ENCODE data around the gene SNAI1.
"Not testable (repeated sequence)": the region's sequence is repeated elsewhere in the genome, so short reads cannot be mapped to it uniquely, and the experiment has no call there.

SNAI1 gene

DNA sequence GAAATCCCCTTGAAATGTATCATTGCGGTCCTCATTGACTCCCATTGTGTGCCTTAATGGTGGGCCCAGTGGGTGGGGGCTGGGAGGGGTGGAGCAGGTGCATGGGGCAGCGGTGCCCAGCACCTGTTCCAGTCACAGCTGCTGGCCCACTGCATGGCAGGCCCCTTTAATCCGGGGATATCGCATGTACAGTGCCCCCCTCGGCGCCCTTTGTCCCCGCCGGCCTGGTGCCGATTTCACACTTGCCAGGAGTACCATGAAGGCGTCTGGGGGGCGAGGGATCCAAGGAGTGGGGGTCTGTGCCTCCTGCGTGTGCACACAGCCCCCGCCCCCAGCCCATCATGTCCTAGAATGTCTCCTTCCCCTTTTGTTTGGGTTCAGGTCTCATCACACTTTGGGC is 2.8 kb downstream of the SNAI1 start:
- no peak for DNase-seq (ENCODE audit: low read depth in 1 of 2, low spot score in 1 of 2)

DNA sequence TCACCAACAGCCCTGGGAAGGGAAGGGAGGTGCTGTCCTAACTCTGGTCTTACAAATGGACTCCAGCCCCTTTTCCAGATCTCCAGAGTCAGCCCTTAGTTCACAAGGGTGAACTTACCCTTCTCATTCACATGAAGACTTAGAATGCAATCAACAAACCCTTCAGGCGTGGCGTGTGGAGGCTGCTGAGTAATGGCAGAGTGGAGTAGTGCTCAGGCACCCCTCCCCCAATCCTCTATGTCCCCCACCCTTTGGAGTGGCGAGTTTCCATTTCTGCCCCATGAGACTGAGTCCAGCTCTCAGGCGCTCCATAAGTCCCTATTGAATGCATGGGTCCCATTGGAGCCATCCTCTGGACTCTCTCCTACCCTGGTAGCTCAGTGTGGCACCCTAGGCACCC is 3.3 kb downstream of the SNAI1 start:
- no peak for DNase-seq (ENCODE audit: low read depth in 1 of 2, low spot score in 1 of 2)

DNA sequence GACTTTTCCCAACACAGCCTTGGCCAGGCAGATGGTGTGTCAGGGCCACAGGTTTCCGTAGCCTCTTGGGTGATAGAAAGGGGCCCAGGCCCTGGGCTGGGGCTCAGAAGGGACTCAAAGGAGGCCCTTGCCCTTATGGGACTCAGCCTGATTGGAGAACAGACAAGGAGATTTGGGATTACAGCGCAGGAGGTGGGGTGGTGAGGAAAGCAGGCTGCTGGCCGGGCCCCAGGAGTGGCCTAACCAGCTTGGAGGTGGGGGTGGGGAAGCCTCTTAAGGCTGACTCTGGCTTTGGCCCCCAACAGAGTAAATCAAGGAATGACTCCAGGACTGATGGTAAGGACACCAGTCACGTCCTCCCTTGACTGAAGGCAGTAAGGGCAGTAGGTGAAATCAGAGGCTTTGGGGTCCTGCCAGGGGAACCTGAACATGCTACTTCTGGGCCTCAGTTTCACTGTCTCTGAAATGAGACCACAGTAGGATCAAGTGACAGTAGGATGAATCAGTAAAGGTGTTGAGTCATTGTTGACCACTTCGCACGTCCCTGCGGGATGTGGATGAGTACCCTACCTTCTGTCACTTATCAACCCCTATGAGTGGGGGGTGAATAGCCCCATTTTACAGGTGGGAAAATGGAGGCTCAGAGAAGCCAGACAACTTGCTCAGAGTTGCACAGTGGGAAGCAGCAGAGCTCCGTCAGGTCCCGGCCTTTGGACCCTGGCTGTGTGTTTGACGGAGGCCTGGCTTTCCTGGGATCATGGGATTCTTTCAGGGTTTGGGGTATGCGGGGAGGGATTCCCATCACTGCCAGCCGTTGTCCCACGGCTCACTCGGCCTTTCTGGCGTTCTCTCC is 4.5 kb downstream of the SNAI1 start:
- DNase-seq (ENCODE audit: low read depth in 1 of 2, low spot score in 1 of 2), result no peak

DNA sequence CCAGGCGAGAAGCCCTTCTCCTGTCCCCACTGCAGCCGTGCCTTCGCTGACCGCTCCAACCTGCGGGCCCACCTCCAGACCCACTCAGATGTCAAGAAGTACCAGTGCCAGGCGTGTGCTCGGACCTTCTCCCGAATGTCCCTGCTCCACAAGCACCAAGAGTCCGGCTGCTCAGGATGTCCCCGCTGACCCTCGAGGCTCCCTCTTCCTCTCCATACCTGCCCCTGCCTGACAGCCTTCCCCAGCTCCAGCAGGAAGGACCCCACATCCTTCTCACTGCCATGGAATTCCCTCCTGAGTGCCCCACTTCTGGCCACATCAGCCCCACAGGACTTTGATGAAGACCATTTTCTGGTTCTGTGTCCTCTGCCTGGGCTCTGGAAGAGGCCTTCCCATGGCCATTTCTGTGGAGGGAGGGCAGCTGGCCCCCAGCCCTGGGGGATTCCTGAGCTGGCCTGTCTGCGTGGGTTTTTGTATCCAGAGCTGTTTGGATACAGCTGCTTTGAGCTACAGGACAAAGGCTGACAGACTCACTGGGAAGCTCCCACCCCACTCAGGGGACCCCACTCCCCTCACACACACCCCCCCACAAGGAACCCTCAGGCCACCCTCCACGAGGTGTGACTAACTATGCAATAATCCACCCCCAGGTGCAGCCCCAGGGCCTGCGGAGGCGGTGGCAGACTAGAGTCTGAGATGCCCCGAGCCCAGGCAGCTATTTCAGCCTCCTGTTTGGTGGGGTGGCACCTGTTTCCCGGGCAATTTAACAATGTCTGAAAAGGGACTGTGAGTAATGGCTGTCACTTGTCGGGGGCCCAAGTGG is 5.3 kb downstream of the SNAI1 start:
- DNase-seq (ENCODE audit: low read depth in 1 of 2, low spot score in 1 of 2), result no peak

DNA sequence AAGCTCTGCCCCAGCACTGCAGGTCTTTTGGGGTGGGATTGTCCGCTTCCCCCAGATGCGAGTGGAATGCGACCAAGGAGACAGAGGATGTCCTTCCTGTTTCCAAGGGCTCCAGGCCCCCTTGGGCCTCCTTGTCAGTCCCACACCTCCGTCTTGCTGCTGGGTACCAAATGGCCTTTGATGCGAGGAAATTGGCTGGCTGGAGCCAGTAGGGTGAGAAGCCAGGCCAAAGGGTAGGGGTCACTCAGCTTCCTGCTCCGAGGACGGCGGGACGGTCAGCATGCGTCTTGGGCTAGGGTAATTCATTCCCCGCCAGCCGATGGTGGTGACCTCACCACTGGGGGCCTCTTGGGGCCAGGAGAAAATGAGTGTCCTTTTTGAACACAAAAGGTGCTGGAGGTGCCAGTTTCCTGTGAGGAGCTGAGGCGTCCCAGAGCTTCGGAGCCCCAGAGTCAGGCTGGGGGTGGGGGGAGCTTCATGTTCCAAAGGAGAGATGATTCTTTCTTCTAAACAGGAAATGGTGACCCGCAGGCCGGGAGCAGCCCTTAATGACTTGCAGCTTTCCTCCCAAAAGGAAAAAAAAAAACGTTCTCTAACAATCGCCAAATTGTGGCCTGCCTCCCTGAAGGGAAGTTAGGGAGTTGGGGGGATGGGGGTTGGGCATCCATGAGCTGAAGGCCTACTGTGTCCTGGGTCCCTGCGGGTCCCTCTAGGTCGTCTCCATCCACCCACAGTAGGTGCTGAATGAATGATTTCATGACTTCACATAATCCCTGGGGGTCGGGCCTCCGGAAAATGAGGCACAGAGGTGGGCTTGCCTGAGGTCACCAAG is 6.7 kb downstream of the SNAI1 start:
- DNase-seq (ENCODE audit: low read depth in 1 of 2, low spot score in 1 of 2), result no peak

DNA sequence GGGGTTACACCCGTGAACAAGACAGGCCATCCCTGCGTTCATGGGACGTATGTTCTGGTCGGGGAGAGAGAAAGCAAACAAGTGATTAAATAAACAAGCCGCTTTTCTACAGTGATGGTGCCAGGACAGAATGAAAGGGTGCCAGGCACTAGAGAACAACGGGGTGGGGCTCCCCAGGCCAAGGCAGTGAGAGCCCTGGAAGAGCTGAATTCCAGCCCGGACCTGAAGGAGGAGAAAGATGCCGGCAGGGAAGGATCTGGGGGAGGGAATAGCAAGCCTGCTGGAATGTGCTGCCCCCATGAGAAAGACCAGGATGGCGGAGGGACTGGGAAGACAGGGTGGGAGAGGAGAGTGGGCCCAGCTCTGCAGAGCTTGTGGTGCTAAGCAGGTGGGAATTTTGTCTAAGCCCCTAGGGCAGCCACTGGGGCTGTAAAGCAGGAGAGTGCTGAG is 7.5 kb downstream of the SNAI1 start:
- DNase-seq (ENCODE audit: low read depth in 1 of 2, low spot score in 1 of 2), result no peak

DNA sequence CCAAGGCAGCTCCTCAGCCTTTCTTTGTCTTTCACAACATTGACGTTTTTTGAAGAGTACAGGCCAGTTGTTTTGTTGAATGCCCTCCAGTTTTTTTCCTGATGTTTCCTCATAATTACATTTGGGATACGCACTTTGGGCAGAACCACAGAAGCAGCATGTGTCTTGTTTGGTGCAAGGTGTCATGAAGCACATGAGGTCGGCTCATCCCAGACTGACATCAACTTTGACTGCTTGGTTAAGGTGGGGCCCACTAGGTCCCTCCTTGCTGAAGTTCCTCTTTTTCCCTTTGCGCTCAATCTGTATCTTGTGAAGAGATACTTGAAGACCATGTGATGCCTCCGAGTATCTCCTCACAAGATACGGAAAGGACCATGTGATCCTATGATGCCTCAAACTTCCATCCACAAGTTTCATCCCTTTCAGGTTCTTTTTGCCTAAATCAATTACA is 10.5 kb downstream of the SNAI1 start:
- no peak for DNase-seq (ENCODE audit: low read depth in 1 of 2, low spot score in 1 of 2)

DNA sequence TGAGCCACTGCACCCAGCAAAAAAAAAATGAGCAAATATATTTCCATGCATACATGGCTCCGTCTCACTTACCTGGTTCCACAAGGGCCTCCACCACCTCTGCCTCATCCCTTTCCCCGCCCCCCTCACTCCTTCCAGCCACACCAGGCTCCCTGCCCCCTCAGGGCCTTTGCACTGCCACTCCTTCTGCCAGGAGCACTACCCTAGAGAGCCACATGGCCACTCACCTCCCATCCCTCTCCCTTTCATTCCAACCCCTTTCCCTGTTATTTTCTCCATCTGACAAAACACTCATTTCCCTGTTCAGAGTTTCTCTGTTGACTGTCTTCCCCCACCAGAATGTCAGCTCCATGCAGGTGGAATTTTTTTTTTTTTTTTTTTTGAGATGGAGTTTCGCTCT is 12.8 kb downstream of the SNAI1 start:
- DNase-seq (ENCODE audit: low read depth in 1 of 2, low spot score in 1 of 2), result no peak

DNA sequence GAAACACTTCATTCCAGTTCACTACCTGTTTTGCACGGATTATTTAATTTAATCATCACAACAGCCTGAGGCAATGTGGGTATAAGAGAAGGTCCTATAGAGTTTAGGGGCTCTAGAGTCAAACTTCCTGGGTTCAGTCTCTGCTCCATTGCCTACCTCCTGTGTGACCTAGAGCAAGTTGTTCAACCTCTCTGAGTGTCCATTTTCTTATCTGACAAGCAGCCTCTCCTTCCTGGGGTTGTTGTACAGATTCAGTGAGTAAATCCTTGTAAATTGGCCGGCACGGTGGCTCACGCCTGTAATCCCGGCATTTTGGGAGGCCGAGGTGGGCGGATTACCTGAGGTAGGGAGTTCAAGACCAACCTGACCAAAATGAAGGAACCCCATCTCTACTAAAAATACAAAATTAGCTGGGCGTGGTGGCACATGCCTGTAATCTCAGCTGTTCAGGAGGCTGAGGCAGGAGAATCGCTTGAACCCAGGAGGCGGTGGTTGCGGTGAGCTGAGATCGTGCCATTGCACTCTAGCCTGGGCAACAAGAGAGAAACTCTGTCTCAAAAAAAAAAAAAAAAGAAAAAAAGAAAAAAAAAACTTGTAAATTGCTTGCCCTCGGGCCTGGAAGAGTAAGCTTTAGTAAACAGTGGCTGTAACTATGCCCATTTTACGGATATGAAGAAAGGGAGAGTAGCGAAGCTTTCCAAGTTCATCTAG is 15.9 kb downstream of the SNAI1 start:
- DNase-seq (ENCODE audit: low read depth in 1 of 2, low spot score in 1 of 2), result not testable (repeated sequence)

DNA sequence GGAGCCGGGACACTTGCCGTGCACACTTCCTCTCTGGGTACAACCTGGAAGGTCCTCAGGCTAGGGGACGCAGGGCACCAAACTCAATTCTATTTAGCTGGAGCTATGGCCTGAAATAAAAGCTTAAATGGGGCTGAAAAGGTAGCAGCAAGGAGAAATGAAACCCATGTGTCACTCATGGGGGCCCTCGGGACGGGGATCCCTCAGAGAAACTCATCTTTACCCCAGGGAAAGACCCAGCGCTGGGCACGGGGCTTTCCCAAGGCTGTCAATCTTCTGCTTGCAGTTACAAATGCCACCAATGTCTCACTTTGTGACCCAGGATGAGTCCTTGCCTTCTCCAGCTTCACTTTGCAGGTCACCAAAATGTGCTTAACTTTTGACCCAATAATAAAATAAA is 16.5 kb downstream of the SNAI1 start:
- no peak for DNase-seq (ENCODE audit: low read depth in 1 of 2, low spot score in 1 of 2)

DNA sequence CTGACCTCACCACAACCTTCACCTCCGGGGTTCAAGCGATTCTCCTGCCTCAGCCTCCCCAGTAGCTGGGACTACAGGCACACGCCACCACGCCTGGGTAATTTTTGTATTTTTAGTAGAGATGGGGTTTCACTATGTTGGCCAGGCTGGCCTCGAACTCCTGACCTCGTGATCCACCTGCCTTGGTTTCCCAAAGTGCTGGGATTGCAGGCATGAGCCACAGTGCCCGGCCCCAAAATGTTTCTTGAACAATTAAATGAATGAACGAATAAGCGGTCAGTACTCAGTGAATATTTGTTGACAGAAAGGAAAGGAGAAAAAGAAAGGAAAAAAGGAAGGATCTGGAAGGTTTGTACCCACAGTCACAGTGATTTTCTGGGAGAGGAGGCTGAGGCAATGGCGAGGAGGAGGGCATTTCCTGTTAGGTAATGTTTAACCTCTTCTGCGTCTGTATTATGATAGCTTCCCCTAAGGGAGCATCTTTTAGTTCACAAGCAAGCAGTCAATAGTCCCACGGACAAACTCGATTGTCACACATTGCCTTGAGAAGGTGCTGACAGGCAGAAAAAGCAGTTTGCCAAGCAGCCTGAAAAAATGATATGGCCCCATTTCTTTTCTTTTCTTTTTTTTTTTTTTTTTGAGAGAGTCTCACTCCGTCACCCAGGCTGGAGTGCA is 17.9 kb downstream of the SNAI1 start:
- DNase-seq (ENCODE audit: low read depth in 1 of 2, low spot score in 1 of 2), result not testable (repeated sequence)

DNA sequence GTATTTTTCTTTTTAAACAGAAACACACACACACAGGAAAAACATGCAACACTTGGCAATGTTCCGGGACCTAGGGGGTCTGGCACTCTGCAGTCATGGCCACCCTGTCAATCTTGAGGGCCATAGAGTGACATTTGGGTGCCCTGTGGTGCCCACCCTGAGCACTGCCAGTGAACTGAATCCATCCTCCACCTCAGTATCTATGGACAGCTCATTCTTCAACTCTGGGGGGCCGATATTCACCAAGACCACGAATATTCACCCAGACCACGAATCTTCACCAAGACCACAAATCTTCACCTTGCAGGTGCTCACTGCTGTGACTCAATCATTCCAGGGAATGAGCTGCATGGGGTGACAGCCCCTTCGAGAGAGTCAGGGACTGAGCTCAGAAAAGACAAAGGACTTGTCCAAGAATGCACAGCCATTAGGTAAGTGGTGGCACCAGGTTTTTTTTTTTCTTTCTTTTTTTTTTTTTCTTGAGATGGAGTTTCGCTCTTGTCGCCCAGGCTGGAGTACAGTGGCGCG is 19.1 kb downstream of the SNAI1 start:
- DNase-seq (ENCODE audit: low read depth in 1 of 2, low spot score in 1 of 2), result no peak

DNA sequence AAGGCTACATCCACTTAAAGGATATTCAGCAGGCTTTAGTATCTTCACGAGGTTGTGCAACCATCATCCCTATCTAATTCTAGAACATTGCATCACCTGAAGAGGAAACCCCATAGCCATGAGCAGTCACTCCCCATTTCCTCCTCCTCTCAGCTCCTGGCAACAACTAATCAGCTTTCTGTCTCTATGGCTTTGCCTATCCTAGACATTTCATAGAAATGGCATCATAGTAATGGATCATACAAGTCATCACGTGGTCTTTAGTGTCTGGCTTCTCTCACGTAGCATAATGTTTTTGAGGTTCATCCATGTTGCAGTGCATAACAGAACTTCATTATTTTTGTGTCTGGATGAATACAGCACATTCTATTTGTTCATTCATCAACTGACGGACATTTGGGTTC is 20.5 kb downstream of the SNAI1 start:
- DNase-seq (ENCODE audit: low read depth in 1 of 2, low spot score in 1 of 2), result no peak

DNA sequence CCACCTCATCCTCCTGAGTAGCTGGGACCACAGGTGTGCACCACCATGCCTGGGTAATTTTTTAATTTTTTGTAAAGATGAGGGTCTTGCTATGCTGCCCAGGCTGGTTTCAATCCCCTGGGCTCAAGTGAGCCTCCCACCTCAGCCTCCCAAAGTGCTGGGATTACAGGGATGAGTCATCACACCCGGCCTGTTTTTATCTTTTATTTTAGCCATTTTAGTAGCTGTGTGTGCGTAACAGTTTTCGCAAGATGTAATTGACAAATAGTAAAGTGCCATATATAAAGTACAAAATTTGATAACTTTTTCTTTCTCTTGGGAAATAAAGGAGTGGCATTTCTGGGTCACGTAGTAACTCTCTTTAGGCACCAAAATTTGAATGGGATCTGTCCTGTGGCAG is 21.4 kb downstream of the SNAI1 start:
- no peak for DNase-seq (ENCODE audit: low read depth in 1 of 2, low spot score in 1 of 2)

DNA sequence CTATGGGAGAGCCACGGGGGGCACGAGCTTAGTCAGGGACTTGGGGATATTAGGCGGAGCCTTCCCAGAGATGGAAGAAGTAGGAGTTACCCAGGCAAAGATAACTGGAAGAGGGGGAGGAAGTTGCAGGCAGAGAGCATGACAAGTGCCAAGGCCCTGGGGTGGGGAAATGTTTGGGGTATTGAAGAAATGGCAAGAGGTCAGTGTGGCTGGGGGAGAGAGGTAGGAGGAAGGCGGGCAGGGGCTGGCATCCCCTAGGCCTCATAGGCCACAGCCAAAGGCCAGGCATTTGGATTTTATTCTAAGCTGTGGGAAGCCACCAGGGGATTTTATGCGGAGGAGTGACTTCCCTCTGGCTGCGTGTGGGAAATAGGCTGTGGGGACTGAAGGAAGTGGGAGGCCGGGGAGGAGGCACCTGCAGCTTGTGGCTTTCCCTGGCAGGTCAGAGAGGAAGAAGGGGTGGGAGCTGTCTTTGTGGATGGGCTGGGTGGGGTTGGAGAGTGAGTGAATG is 22.7 kb downstream of the SNAI1 start:
- no peak for DNase-seq (ENCODE audit: low read depth in 1 of 2, low spot score in 1 of 2)

DNA sequence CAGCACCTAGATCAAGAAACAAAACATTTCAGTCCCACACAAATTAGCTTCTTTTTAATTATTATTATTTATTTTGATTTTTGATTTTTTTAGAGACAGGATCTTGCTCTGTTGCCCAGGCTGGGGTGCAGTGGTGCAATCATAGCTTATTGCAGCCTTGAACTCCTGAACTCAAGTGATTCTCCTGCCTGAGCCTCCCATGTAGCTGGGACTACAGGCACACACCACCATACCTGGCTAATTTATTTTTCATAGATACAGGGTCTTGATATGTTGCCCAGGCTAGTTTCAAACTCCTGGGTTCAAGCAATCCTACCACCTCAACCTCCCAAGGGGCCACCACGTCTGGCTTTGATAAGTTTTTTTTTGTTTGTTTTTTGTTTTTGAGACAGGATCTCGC is 24.6 kb downstream of the SNAI1 start:
- DNase-seq (ENCODE audit: low read depth in 1 of 2, low spot score in 1 of 2), result no peak

DNA sequence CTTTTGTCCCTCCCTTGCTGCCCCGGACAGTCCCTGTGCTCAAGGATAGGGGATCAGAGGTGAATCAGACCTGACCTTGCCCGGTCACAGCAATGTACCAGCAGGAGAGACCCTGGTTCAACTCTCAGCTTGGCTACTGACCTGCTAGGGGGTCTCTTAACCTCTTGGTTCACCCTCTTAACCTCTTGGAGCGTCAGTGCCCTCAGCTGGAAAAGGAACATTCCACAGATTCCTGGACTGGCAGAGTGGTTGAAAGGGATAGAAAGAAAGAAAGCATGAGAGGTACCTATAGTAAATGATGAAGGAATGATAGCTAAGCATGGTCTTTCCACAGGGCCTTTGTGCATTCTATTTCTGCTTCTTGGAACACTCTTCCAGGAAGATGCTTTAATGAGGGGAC is 25.2 kb downstream of the SNAI1 start:
- DNase-seq (ENCODE audit: low read depth in 1 of 2, low spot score in 1 of 2), result no peak

DNA sequence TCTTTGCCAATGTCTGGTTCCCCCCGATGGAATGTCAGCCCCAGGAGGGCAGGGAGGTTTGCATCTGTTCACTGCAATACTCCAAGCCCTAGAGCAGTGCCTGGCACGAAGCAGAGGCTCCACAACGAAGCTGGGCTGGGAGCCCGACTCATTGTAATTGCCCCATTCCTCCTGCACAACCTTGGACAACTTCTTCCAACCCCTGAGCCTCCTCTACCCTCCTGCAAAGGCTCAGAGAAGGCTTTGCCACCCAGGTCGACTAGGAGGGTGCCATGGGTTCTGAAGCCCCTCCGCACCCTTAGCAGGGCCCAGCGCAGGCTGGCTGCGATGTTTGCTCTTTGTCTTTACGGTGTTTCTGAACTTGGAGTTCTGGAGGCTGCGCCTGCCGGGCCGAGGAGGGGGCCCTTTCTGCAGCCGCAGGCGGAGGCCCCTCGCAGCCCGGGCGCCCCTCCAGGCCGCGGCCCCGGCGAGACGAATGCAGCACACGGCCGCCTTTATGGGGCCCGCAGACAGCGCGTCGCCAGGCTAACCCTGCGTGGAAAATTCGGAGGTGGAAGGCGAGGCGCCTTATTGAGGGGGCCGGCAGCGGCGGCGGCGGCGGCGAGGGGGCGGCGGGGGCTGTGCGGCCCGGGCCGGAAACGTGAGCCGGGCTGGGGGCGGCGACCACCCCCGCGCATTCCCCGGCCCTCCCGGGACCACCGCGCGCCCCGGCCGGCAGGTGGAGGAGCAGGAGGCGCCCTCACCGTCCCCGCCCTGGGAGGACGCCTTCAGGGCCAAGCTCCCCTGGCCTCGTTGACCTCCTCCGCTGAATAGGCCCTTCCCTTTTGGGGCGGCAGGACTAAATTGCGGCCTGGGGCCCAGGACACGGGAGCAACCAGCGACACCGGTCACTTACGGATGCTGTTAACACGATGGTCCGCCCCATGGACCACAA is 27.0 kb downstream of the SNAI1 start:
- no peak for DNase-seq (ENCODE audit: low read depth in 1 of 2, low spot score in 1 of 2)

DNA sequence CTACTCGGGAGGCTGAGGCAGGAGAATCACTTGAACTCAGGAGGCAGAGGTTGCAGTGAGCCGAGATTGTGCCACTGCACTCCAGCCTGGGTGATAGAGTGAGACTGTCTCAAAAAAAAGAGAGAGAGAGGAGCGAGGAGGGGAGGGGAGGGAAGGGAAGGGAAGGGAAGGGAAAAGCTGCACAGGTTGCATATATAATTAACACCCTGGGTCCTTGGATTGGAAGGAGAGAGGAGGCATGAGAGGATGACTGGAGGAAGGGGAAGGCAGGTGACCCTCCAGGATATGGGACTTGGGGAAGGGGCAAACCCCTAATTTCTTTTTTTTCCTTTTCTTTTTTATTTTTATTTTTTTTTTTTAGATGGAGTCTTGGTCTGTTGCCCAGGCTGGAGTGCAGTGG is 28.8 kb downstream of the SNAI1 start:
- not testable (repeated sequence) for DNase-seq (ENCODE audit: low read depth in 1 of 2, low spot score in 1 of 2)
